Gastrocnemius medialis (tissue), 4 donors: ENCODE data around the gene FUT1.

Experiments used
- POLR2A ChIP-seq, 2 donors: fragments of 450-650 bp; IDR thresholded peaks; one replicate each; pipeline ENCODE4 v1.6.1; 2017; ENCODE audit warnings: antibody characterized with exemption in 2 of 2, mild to moderate bottlenecking in 2 of 2, moderate library complexity in 2 of 2
- TF ChIP-seq, protein P1 (sequence below), 5 experiments: fragments of 450-650 bp in 3 of 5; fragments of 200-600 bp in 2 of 5; sonication (generic) in 2 of 5; IDR thresholded peaks in 4 of 5; conservative IDR thresholded peaks in 1 of 5; 1 replicate in 4 of 5; 2 replicates in 1 of 5; pipeline ENCODE4 v1.5.1; 2016 to 2019; ENCODE audit warnings: antibody characterized with exemption in 5 of 5, mild to moderate bottlenecking in 3 of 5, moderate library complexity in 3 of 5

DNA sequence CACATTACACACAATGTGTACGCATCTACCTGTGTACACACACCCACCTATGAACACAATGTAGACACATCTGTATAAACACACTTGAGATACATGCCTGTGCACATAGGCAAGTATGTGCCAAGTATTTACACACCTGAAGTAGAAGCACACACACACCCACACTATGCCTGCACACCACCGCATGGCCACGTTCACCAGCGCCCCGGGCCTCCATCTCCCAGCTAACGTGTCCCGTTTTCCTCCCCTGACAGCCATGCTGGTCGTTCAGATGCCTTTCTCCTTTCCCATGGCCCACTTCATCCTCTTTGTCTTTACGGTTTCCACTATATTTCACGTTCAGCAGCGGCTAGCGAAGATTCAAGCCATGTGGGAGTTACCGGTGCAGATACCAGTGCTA lies 49.7 kb downstream of the FUT1 start:
- TF ChIP-seq, protein P1, sequence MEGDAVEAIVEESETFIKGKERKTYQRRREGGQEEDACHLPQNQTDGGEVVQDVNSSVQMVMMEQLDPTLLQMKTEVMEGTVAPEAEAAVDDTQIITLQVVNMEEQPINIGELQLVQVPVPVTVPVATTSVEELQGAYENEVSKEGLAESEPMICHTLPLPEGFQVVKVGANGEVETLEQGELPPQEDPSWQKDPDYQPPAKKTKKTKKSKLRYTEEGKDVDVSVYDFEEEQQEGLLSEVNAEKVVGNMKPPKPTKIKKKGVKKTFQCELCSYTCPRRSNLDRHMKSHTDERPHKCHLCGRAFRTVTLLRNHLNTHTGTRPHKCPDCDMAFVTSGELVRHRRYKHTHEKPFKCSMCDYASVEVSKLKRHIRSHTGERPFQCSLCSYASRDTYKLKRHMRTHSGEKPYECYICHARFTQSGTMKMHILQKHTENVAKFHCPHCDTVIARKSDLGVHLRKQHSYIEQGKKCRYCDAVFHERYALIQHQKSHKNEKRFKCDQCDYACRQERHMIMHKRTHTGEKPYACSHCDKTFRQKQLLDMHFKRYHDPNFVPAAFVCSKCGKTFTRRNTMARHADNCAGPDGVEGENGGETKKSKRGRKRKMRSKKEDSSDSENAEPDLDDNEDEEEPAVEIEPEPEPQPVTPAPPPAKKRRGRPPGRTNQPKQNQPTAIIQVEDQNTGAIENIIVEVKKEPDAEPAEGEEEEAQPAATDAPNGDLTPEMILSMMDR (IDR thresholded peaks at IDR 0.05 in 4 of 5, conservative IDR thresholded peaks at IDR 0.05 in 1 of 5) = no peak
- no peak for TF ChIP-seq POLR2A (IDR thresholded peaks at IDR 0.05)
